Occipital lobe (tissue), 2 donors: ENCODE data around the gene CCDC91. TPM values are rescaled to one million over a fixed set of nuclear protein-coding genes. Genes with fewer than 3 reads are reported as not detected.
"Not testable (repeated sequence)": the region's sequence is repeated elsewhere in the genome, so short reads cannot be mapped to it uniquely, and the experiment has no call there.

Experiments used
- DNase-seq: peaks from one replicate; lab custom pipeline; 2025; lab: John Stamatoyannopoulos, UW
- total RNA-seq: library from RNA; depleted of rRNA; stranded (reverse); fragments of >200 nt; gene quantifications from one replicate; pipeline ENCODE4 v1.2.3, GENCODE V29; 2014

The CCDC91 gene
- total RNA-seq, 1 donor from 2014 or later, result 160 TPM

DNA sequence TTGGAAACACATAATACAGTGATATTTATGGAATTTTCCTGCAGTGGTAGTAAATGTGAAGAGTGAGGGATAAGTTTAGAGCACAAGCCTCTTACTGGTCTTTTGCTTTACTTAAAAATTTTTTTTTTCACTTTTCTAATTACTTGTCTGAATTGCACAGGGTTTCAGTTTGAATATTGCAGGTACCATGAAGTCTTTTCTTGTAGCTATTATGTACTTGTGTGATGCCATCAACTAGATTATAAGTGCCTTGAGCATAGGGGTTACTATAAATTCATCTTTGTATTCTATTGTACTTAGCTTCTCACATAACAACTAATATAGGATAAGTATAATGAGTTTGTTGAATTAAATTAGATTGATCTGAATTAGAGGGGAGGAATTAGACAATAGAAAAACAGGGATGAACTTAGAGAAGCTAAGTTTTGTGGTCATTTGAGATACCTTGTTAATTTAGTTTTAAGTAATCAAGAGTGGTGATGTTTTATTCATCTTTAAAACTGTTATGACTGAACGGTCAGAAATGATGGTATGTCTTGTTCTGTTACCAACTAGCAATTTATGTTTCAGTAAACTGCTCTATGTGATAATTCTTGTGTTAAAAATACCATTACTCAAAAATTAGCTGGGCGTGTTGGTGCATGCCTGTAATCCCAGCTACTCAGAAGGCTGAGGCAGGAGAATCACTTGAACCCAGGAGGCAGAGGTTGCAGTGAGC is 42.1 kb downstream of the CCDC91 start:
- no peak for DNase-seq

GRCh38 chr12:28234444-28234843 is 44.2 kb downstream of the CCDC91 start:
- DNase-seq, result no peak

GRCh38 chr12:28235015-28235414 is 44.8 kb downstream of the CCDC91 start:
- DNase-seq, result no peak

- DNase-seq, result no peak
Observed at GRCh38 chr12:28235985-28236384, 45.7 kb downstream of the CCDC91 start.

- DNase-seq, result no peak
Observed at GRCh38 chr12:28237423-28237822, 47.2 kb downstream of the CCDC91 start.

DNA sequence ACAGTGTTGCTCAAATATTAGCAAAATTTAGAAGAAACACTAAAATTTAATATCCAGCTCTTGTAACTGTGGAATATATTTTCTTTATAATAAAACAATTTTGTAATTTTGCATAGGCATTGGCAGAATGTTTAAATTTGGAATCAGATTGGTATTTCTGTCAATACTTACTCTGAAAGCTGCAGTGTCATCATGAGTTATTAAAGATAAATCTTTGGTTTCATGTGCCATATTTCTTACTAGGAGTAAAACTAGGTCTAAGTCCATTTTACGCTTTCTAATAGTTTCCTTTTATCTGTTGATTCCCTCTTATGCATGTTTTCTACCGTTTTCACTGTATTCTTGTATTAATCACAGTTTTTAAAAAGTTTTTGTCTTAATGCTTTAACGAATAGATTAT is 49.7 kb downstream of the CCDC91 start:
- DNase-seq, result no peak

GRCh38 chr12:28240853-28241252 is 50.6 kb downstream of the CCDC91 start:
- no peak for DNase-seq

DNA sequence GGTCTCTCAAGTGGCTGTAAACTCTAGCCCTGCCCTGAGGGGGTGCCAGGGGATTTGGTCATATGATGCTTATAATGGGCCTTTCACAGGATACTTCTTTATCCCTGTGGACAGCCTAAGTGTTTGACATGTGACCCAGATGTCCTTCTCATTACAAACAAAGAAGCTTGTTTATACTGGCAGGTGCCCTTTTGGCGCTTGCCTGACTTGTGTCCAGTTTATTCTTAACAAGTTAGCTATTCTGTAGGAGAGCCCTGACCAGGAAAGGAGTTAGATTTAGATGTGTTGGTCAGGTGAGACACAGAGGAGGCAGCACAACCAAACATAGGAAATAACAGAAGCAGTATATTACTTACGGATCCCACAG is 51.9 kb downstream of the CCDC91 start:
- DNase-seq, result no peak

GRCh38 chr12:28242496-28243309 is 52.4 kb downstream of the CCDC91 start:
- no peak for DNase-seq

- DNase-seq, result no peak
Observed at GRCh38 chr12:28243310-28243633, 53.0 kb downstream of the CCDC91 start.

DNA sequence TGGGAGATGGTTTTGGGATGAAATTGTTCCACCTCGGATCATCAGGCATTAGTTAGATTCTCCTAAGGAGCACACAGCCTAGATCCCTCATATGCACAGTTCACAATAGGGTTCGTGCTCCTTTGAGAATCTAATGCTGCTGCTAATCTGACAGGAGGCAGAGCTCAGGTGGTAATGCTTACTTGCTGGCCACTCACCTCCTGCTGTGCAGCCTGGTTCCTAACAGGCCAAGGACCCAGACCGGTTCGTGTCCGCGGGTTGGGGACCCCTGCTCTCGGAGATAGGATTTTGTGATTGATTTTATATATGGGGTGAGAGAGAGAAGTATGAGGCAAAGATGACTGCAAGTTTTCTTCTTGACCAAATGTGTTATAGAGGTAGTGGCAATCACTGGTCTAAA is 57.5 kb downstream of the CCDC91 start:
- no peak for DNase-seq

- DNase-seq, result no peak
Observed at GRCh38 chr12:28248555-28249145, 58.4 kb downstream of the CCDC91 start.

GRCh38 chr12:28253161-28253641 is 62.9 kb downstream of the CCDC91 start:
- DNase-seq, result no peak

- no peak for DNase-seq
Observed at GRCh38 chr12:28257411-28257810, 67.2 kb downstream of the CCDC91 start.

DNA sequence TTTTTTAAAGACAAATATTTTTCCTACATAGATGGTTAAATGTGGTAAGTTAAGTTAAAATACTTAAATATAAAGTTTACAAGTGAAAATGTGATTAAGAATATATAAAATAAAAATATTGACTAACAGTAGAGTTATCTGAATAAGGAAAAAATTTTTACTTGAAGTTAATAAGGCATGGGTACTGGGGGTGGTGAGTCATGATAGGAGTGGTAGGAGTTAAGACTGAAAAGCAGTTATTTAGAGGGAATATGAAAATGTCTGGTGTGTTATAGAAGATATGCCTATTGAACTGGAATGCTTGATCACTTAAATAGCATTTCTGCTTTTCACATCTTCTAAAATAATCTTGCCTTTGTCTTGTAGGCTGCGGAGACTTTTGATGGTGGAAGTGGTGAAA is 68.7 kb downstream of the CCDC91 start:
- no peak for DNase-seq

DNA sequence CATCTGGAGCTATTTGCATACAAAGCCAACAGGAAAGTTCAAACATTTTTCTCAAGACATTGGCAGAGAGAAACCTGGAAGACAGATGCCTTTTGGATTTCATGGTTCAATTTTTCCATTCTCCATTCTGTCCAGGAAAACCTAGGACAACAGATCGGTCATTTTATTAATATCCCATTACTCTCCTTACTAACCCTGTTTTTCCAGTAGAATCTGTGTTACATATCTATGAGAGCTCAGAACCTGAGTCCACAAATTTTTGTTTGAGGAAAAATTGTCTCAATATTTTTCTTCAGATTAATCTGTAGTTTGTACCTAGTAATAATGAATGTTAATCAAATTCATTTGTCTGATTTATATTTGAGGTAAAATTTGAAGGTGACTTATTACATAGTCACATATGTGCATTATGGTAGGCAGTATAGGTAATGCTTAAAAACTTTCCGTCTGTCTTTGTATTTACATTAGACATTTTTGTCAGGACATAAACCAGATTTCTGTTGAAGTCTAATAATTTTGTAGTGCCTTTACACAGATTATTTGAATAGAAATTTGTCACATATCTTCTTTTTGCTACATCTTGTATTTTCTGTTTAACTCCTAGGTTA is 75.3 kb downstream of the CCDC91 start:
- DNase-seq, result no peak

- not testable (repeated sequence) for DNase-seq
Observed at GRCh38 chr12:28267920-28268607, 77.8 kb downstream of the CCDC91 start.

DNA sequence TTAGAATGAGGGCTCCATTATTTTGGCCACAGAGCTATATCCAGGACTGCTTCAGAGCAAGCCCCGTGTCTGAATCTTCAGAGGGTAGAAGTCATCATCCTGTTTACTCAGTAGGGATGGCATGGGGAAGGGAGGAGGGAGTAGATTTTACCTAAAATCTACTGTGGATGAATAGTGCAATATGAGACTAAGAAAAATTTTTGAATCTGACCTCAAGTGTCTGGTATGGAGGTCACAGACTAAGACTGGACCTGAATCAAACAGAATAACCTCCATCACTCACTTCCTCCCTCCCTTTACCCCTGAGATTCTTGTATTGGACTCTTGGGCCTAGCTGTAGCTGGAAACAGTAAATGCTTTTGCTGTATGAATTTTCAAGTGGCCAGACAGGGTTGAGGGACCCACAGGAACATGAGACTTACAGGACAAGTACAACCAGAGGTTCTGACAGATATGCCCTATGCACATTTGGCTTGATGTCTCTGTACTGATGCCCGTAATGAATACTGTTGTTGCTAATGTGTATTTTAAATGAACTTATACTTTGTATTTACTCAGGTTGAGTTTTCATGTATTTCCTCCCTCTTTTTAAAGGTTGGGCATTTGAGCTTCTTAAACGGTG is 78.5 kb downstream of the CCDC91 start:
- no peak for DNase-seq

GRCh38 chr12:28269851-28270250 is 79.6 kb downstream of the CCDC91 start:
- DNase-seq, result no peak

GRCh38 chr12:28278499-28278898 is 88.2 kb downstream of the CCDC91 start:
- DNase-seq, result no peak

GRCh38 chr12:28278960-28279359 is 88.7 kb downstream of the CCDC91 start:
- DNase-seq, result no peak
